MCF 10A (cell line): ENCODE data around the gene KLF11. TPM values are rescaled to one million over a fixed set of nuclear protein-coding genes. Genes with fewer than 3 reads are reported as not detected.
"Not testable (repeated sequence)": the region's sequence is repeated elsewhere in the genome, so short reads cannot be mapped to it uniquely, and the experiment has no call there.

Source experiments
- BruUV-seq: library from RNA; stranded (reverse); fragments of 400-500 nt; replicated peaks from 2 replicates; lab custom pipeline; 2021; lab: Mats Ljungman, UMichigan
- CTCF ChIA-PET: fragments of 300-600 bp; sonication (Branson Sonifier 250); formaldehyde crosslinking; extraction: SDS; loops from one replicate; lab custom pipeline; 2021; ENCODE audit warnings: antibody characterized with exemption, inconsistent platforms; lab: Yijun Ruan, JAX
- POLR2A ChIA-PET: fragments of 300-600, 350-650 bp; sonication (Branson Sonifier 250); formaldehyde crosslinking; extraction: SDS; loops from one replicate; lab custom pipeline; 2020; ENCODE audit warnings: antibody characterized with exemption, inconsistent platforms; lab: Yijun Ruan, JAX
- DNase-seq: peaks from one replicate; pipeline ENCODE4 v3.0.0-alpha.2; 2018; ENCODE audit not compliant: unreplicated experiment
- H3K27ac Mint-ChIP-seq: one replicate; pipeline ENCODE4 v1.8.0; 2022; ENCODE audit warnings: mild to moderate bottlenecking, low read depth, mixed read lengths; ENCODE audit not compliant: unreplicated experiment
- H3K27me3 Mint-ChIP-seq: one replicate; pipeline ENCODE4 v1.8.0; 2022; ENCODE audit warnings: mixed read lengths; ENCODE audit not compliant: insufficient read depth, unreplicated experiment
- H3K36me3 Mint-ChIP-seq: one replicate; pipeline ENCODE4 v1.8.0; 2022; ENCODE audit warnings: mild to moderate bottlenecking, moderate library complexity, mixed read lengths; ENCODE audit not compliant: insufficient read depth, unreplicated experiment
- H3K4me1 Mint-ChIP-seq: one replicate; pipeline ENCODE4 v1.8.0; 2022; ENCODE audit warnings: mixed read lengths; ENCODE audit not compliant: insufficient read depth, unreplicated experiment
- H3K4me3 Mint-ChIP-seq: one replicate; pipeline ENCODE4 v1.8.0; 2022; ENCODE audit warnings: mild to moderate bottlenecking, moderate library complexity, mixed read lengths; ENCODE audit not compliant: unreplicated experiment
- H3K9me3 Mint-ChIP-seq: one replicate; pipeline ENCODE4 v1.8.0; 2022; ENCODE audit warnings: mixed read lengths; ENCODE audit not compliant: unreplicated experiment
- CTCF ChIP-seq: fragments of 200-600 bp; IDR thresholded peaks from one replicate; pipeline ENCODE4 v1.8.0; 2022; ENCODE audit warnings: antibody characterized with exemption, mild to moderate bottlenecking; ENCODE audit not compliant: unreplicated experiment
- intact Hi-C: fragments of 100-400 bp; cut with micrococcal nuclease; formaldehyde crosslinking; loops from 2 replicates; pipeline ENCODE4 v1.14.1; 2022
- total RNA-seq: library from RNA; stranded (reverse); gene quantifications from 2 replicates; pipeline ENCODE4 v1.2.3, GENCODE V29; 2022

Gene KLF11
- total RNA-seq, 1 experiment from 2014 or later: 7.1 TPM

- no peak overlapping the region for H3K27ac Mint-ChIP-seq
- no peaks in the 10 kb centered on the region for H3K36me3 Mint-ChIP-seq
- BruUV-seq: no TSS peak
- no peaks in the 10 kb centered on the region for H3K9me3 Mint-ChIP-seq
- CTCF ChIA-PET: no interaction called here
- POLR2A ChIA-PET: interaction anchor here (0.9 kb wide), 1 partner anchor 10 kb away, joined by 3 read pairs; no protein-coding TSS in a partner anchor
- H3K4me1 Mint-ChIP-seq: no peaks in the 10 kb centered on the region
- no peak for TF ChIP-seq CTCF
- intact Hi-C loops: no loop called here
- no peak for DNase-seq
- no peaks in the 10 kb centered on the region for H3K27me3 Mint-ChIP-seq
- no peak overlapping the region for H3K4me3 Mint-ChIP-seq
These were observed 34.6 kb upstream of the KLF11 start for GRCh38 chr2:10008809-10009176.

- Mint-ChIP-seq H3K27ac (no peak overlapping the region), H3K4me3 (no peak overlapping the region), H3K9me3 (no peaks in the 10 kb centered on the region), H3K27me3 (no peaks in the 10 kb centered on the region), H3K4me1 (no peaks in the 10 kb centered on the region), H3K36me3 (no peaks in the 10 kb centered on the region)
- DNase-seq: no peak
- intact Hi-C loops: no loop called here
- ChIA-PET POLR2A (interaction anchor here (0.7 to 0.9 kb wide), 2 partner anchors 10 to 113 kb away, joined by 3 read pairs; no protein-coding TSS in a partner anchor), CTCF (no interaction called here)
- no TSS peak for BruUV-seq
- no peak for TF ChIP-seq CTCF
These were observed 34.0 kb upstream of the KLF11 start for GRCh38 chr2:10009271-10009810.

GRCh38 chr2:10009811-10010781 lies 33.3 kb upstream of the KLF11 start:
- DNase-seq: no peak
- intact Hi-C loops: no loop called here
- Mint-ChIP-seq H3K36me3 (no peaks in the 10 kb centered on the region), H3K4me1 (no peaks in the 10 kb centered on the region), H3K4me3 (no peak overlapping the region), H3K27ac (no peak overlapping the region), H3K9me3 (no peaks in the 10 kb centered on the region), H3K27me3 (no peaks in the 10 kb centered on the region)
- no TSS peak for BruUV-seq
- ChIA-PET POLR2A (interaction anchor here (0.6 to 0.7 kb wide), 2 partner anchors 114 to 460 kb away, joined by 3 read pairs; no protein-coding TSS in a partner anchor), CTCF (no interaction called here)
- TF ChIP-seq CTCF: no peak

- DNase-seq, POLR2A ChIA-PET, H3K36me3 Mint-ChIP-seq, BruUV-seq, intact Hi-C loops, H3K27me3 Mint-ChIP-seq, H3K27ac Mint-ChIP-seq, H3K4me1 Mint-ChIP-seq, H3K4me3 Mint-ChIP-seq, H3K9me3 Mint-ChIP-seq, CTCF ChIA-PET: not testable (repeated sequence)
These were observed 32.3 kb upstream of the KLF11 start for GRCh38 chr2:10010861-10011605.

- DNase-seq: not testable (repeated sequence)
These were observed 31.6 kb upstream of the KLF11 start for GRCh38 chr2:10011606-10012325.

GRCh38 chr2:10012366-10012962 lies 30.9 kb upstream of the KLF11 start:
- H3K9me3 Mint-ChIP-seq, H3K27ac Mint-ChIP-seq, H3K4me3 Mint-ChIP-seq, CTCF ChIA-PET, POLR2A ChIA-PET, H3K4me1 Mint-ChIP-seq, BruUV-seq, H3K27me3 Mint-ChIP-seq, H3K36me3 Mint-ChIP-seq, intact Hi-C loops: not testable (repeated sequence)
- peak; percentile 21 for DNase-seq

More at GRCh38 chr2:10011606-10012325, 31.6 kb upstream of the KLF11 start:
- BruUV-seq, H3K27ac Mint-ChIP-seq, POLR2A ChIA-PET, H3K27me3 Mint-ChIP-seq, H3K4me3 Mint-ChIP-seq, H3K36me3 Mint-ChIP-seq, CTCF ChIA-PET, intact Hi-C loops, H3K4me1 Mint-ChIP-seq, H3K9me3 Mint-ChIP-seq: not testable (repeated sequence)
